Mesenteric fat pad (tissue), 1 donor: ENCODE data around the gene DNAJA3. TPM values are rescaled to one million over a fixed set of nuclear protein-coding genes. Genes with fewer than 3 reads are reported as not detected.

Experiments
- DNase-seq: peaks from one replicate; pipeline ENCODE4 v3.0.0-alpha.2; 2020; ENCODE audit warnings: low spot score
- total RNA-seq: library from RNA; stranded (reverse); fragmentation: NEBNext Ultra II Directional; extraction: Animal tissue kit (Norgen Biotek cat#: 25700); gene quantifications from one replicate; pipeline ENCODE4 v1.2.1, GENCODE V29; 2021
- donor health status: DM: yes; HTN: yes; CAD: no.

The DNAJA3 gene
- total RNA-seq, 1 donor from 2014 or later = 36.0 TPM

DNA sequence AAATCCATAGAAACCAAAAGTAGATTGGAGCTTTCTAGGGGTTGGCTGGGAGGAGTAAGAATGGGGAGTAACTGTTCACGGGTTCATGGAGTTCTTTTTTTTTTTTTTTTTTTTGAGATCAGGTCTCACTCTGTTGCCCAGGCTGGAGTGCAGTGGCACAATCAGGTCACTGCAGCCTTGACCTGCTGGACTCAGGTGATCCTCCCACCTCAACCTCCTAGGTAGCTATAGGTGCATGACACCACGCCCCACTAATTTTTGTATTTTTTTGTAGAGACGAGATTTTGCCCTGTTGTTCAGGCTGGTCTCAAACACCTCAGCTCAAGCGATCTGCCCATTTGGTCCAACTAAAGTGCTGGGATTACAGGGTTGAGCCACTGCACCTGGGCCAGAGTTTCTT is 47.2 kb downstream of the DNAJA3 start:
- no peak for DNase-seq

DNA sequence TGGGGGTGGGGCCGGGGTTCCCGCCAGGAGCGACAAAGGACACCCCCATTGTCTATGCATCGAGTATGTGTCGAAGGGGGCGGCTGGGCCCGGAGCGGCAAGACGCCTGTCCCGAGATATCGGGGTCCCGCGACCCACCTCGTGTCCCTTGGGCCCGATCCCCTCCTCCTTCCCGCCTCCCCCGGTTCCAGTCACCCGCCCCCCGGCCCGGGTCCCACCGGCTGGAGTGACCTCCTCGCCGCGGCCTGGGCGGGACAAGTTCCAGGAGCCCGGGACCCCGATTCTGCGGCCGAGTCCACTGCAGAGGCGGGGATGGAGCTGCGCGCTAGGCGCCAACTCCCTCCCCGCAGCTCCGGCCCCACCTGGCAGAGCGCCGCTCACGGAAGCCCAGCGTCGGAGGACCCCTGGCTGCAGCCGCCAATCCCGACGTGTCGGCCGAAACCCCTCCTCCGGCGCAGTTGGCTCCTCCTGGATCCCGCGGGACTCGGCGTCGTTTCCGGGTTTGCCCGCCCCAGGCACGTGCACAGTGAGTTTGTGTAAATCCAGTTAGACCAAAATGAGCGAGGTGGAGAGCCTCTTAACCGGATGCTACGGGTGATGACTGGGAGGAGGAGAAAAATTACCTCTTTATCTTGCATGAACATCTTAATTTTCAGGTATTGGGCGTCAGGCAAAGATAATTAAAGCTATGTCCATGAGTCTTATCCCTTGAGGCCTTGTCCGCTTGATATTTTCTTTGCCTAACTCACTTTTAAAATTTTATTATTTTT is 48.7 kb downstream of the DNAJA3 start, which contains the start of gene NMRAL1:
NMRAL1 (minus strand) TSS at position 434 of the 770 bp plus-strand sequence. CDS start 493 bp downstream, outside the sequence.
- peak; percentile 94 for DNase-seq

DNA sequence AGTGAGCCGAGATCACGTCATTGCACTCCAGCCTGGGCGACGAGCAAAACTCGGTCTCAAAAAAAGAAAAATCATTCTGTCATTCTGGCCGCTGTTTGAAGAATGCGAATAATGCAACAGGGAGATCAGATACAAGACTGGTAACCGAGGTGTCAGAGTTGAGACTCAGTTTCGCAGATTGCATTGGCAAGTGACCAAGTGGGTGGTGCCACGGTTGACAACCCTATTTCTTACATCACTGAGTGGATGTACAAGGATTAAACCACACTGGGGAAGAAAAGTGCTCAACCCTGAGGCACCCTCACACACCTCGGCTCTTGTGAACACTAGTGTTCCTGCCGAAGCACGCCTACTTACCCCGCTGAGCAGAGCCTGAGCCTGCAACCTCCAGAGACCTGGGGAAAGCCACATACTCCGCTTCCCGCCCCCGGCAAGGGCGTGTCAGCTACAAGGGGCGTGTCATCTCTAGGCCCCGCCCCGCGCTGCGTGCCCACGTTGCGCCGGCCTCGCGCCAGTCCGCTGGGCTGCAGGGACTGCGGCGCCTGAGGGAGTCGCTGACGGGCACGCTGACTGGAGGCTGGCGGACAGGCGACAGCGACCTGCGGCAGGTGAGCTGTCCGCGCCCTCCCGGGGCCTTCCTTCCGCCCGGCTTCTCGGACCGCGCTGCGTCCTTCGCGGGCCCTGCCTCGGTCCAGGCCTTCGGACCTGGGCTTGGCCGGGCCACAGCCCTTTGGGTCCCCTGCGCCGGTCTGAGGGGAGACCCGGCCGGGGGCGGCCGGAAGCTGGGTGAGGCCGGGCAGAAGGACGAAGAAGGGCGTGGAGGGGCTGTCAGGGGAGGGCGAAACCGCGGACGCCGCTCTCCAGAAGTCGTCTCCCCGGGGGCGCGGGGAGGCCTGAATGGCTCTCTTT is 50.5 kb downstream of the DNAJA3 start, which contains the start of gene HMOX2:
HMOX2 (plus strand) TSS at position 519 of the 909 bp plus-strand sequence. CDS start 29,127 bp downstream, outside the sequence.
- DNase-seq = peak; percentile 99

DNA sequence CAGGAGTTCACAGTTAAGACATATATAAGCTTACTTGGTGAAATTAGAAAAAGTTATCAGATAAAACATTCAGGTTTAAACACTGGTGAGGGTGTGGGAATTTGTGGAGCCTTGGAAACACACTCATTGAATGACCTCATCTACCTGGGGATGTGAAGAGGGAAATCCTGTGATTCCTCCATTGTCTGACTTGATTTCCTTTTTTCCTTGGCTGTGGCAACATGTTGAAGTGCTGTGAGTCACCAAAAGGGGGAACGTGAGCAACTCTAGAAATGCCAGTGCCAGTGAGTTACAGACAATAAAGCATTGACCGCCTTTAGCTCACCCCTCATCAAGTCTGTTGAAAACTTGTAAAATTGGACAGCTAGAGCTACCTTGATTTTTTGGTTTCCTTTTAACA is 52.3 kb downstream of the DNAJA3 start:
- no peak for DNase-seq

DNA sequence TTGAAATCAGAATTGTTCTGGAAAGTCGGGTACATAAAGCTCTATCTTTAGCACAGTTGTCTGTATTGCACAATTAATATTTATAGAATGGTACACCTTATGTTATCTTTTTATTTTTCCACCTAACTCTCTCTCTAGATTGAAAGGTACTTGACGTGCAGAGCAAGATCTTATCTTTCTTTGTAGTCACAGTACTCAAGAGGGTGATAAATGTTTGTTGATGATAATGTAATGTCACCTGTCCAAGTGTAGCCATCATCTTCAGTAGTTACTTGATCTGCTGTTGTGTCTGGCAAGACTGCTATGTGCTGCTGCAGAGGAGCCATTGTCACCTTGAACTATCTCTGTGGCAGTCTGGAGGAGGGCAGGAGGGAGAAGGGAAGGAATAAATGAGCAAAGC is 55.9 kb downstream of the DNAJA3 start:
- no peak for DNase-seq

DNA sequence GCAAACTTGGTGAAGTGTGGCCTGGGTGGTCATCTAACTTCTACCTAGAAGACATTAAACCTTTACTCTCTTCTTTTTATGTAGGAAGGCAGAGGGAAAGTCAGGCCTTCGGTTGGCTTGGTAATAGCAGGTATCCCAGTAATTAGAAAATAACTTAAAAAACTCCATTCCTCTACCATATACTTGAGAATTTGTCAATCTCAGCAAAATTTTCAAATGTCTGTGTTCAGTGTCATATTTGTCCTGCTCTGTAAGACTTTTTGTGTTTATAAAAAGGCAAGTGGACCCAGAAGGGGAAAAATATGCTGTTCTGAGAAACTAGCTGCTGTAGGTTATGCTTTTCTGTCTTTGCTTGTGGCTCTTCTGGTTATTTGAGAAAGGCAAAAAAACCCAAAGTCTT is 56.3 kb downstream of the DNAJA3 start:
- DNase-seq = no peak

DNA sequence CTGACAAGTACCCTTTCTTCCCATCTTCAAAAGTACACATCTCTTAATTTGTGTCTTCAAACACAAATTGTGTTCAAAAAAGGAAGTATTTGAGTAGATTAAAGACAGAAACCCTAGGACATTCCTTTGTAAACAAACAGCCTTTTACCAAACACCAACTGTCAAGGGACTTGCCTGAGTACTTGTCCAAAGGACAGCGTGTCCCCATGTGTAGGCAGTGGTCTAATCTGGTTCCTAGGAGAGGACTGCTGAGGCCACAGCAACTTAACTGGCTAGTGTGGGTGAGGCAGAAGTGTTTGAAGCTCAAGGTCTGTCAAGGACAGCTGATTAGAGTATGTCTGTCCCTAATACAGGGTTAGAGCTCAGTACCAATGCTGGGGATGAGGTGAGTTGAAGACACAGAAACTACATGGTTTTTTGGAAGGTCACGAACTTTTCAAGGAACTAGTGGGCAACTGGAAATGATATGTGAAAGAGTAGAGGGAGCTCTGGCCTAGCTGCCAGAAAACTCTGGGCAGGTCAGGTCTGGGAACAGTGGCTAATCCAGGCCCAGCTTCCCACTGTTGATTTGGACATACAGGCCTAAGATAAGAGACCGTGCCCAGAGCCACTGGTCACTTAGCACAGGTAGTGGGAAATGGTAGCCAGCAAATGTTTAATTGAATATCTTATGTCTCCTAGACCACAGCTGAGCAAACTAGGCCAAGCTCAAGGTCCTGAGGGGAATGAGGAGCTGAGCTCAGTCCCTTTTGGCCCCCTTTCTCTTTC is 60.6 kb downstream of the DNAJA3 start:
- no peak for DNase-seq

DNA sequence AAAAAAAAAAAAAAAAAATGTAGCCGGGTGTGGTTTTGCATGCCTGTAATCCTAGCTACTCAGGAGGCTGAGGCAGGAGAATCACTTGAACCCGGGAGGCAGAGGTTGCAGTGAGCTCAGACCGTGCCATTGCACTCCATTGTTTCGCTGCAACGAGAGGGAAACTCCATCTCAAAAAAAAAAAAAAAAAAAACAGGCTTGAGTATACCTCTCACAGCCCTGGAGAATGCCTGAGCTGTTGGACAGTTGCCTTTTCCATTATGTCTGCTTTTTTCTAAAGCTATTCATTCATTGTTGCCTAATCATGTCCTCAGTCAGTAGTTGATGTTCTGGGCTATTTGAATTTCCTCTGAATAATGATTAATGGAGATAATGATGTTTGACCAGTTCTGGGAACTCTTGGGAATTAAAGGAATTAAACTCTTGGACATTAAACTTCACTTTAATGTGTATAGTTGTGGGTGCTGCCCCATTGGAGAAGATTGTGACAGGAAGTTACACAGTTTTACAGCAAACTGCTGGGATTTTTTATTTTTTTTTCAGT is 62.4 kb downstream of the DNAJA3 start:
- DNase-seq = no peak

DNA sequence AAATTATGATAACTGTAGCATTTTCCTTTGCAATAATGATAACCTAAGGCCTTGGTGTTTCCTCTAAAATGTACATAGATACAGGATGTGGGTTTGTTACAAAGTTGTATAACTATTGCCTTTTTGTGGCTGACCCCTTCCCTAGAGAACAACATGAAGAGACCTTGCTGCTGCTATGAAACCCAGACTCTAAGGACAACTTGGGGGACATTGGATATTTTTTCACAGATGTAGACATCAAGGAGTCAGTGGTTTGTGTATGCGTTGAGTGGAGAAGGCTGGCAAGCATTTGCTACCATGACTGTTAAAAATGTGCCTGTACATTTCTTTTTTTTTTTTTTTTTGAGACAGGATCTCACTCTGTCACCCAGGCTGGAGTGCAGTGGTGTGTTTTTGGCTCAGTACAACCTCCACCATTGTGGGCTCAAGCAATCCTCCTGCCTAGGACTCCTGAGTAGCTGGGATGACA is 62.9 kb downstream of the DNAJA3 start:
- no peak for DNase-seq

DNA sequence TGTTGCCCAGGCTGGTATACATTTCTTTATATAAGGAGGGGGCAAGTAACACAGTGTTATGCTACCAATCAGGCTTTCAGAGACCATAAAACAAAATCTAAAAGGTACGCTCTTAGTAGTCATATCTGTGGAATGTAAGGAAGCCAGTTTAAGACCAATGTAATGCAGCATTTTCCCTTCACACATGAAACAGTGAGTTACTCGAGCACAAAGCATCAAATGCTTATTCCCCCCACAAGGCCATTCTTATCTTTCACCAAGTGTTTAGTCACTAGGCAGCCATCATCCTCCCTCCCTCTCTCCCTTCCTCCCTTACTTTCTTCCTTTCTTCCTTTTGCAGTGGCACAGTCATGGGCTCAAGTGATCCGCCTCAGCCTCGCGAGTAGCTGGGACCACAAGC is 63.4 kb downstream of the DNAJA3 start:
- DNase-seq = no peak

DNA sequence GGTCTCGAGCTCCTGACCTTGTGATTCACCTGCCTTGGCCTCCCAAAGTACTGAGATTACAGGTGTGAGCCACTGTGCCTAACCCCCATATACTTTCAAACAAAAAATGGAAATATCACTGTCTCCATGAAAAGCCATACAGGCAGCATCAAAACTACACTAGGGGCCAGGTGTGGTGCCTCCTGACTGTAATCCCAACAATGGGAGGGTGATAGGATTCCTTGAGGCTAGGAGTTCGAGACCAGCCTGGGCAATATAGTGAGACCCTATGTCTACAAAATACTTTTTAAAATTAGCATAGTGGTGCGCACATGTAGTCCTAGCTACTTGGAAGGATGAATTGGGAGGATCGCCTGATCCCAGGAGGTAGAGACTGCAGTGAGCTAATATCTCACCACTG is 66.2 kb downstream of the DNAJA3 start:
- DNase-seq = no peak

DNA sequence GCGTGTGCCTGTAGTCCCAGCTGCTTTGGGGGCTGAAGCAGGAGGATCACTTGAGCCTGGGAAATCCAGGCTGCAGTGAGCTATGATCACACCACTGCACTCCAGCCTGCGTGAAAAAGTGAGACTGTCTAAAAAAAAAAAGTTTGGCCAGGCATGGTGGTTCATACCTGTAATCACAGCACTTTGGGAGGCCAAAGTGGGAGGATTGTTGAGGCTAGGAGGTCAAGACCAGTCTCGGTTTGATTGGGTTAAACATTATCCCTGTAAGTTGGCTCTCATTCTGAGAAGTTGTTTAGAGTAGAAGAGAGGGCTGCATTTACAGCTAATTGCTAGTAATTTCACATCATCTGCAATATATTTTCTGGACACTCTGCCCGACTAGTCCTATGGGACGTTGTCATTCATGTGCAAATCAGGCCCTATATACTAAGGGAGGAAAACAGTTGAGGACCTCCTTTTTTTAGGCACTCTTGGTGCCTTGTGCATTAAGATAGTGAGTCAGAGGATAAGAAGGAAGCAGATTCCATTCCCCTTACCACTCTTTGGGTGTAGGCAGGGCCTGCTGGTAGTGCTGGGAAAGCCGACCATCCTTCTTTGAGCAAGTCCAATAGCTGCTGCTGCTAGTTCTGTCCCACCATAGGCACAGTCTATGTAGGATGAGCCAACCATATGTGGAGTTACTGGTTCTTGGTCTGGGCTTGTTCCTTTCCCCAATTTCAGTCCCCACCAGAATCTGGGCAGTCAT is 69.2 kb downstream of the DNAJA3 start:
- DNase-seq = no peak

DNA sequence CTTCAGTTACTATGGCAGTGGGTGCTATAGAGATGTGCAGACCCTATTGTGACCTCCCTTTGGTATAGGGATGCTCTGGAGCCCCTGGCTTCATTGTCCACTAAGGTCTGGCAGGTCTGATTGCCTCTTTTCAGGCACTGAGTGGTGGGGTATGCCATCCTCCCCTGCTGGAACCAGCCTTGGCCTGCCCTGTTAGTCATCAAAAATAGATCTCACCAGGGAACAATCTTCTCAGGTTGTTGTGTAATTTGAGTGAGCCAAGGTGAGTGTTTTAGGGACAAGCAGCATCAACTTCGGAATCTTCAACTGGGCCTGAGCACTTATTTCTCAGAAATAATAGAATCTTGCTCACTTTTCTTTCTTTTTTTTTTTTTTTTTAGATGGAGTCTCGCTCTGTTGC is 70.1 kb downstream of the DNAJA3 start:
- no peak for DNase-seq

DNA sequence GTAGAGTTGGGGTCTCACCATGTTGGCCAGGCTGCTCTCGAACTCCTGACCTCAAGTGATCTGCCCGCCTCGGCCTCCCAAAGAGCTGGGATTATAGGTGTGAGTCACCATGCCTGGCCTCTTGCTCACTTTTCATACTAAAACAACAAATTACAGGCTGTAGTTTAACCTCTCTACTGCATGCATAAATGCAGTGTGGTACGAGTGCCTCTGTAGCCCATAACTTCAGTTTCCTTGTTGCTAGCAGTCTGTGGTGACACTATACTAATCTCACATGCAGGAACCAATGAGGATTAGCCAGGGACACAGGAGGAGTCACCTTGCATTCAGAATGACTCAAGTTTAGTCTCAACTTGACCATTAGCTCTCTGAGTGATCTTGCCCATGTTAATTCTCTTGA is 70.6 kb downstream of the DNAJA3 start:
- DNase-seq = no peak

DNA sequence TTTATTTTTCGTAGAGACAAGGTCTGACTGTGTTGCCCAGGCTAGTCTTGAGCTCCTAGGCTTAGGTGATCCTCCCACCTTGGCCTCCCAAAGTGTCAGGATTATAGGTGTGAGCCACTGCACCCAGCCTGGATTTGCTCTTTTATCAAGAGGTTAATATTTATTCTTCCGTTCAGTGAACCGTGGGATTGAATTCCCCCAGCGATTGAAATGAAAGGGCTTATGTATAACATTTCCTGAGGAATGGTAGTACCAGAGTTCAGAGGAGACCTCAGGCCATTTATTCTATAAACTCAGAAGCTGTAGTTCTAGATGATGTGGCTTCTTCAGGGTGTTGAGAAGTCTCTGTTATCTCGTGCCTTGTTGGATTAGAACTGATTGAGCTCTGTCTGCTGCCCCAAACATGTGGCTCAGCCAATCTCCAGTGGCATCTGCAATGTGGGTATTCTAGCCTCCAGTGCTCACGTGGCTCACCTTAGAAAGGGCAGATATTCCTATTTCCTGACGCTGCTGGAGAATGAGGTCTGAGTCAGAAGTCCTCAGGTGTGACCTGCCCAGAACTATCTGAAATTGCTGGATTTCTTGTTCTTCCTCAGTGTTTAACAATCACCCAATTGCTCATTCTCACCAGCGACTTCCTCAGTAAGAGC is 73.0 kb downstream of the DNAJA3 start:
- no peak for DNase-seq

DNA sequence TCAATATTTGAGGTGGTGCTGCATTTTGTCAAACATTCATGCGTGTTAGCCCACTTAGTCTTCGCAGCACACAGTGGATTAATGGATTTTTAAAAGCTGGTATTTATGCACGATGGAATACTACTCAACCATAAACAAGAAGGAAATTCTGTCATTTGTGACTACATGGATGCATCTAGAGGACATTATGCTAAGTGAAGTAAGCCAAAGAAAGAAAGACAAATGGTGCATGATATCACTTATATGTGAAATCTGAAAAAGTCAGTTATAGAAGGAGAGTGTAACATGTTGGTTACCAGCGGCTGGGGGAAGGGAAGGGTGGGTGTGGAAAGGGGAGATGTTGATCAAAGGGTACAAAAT is 73.5 kb downstream of the DNAJA3 start:
- no peak for DNase-seq

DNA sequence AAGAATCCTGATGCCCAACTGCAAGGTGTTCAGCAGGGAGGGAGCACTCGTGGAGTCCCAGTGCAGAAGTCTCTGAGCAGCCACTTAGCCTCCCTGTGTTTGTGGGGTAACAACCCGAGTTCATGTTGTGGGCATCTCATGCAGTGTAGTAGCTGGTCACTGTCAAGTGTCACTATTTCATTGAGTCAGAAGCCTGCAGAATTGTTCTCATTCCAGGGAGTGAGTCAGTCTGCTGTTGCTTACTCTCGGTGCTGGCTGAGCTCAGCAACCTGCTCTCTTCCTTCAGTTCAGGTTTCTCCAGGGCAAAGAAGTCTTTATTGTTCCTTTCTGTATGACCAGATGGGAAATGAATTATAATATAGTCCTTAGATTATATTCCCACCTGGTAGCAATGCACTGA is 74.6 kb downstream of the DNAJA3 start:
- DNase-seq = no peak

DNA sequence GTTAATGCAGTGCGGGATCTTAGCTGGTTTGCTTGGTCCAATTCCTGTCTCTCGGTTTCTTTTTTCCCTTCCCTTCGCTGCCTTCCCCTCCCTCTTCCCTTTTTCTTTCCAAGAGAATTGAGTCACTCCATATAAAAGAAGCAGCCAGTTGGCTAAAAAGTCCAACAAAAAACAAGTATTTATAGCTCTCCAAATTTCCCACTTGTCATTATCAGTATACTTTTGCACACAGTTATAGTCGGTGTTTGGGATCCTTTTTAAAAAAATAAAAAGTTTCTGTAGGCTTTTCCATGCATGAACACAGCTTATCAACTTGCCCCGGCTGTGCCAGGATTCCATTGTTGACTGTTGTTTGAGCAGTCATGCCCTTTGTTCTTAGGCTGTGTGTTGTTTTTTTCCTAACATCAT is 75.4 kb downstream of the DNAJA3 start:
- no peak for DNase-seq

DNA sequence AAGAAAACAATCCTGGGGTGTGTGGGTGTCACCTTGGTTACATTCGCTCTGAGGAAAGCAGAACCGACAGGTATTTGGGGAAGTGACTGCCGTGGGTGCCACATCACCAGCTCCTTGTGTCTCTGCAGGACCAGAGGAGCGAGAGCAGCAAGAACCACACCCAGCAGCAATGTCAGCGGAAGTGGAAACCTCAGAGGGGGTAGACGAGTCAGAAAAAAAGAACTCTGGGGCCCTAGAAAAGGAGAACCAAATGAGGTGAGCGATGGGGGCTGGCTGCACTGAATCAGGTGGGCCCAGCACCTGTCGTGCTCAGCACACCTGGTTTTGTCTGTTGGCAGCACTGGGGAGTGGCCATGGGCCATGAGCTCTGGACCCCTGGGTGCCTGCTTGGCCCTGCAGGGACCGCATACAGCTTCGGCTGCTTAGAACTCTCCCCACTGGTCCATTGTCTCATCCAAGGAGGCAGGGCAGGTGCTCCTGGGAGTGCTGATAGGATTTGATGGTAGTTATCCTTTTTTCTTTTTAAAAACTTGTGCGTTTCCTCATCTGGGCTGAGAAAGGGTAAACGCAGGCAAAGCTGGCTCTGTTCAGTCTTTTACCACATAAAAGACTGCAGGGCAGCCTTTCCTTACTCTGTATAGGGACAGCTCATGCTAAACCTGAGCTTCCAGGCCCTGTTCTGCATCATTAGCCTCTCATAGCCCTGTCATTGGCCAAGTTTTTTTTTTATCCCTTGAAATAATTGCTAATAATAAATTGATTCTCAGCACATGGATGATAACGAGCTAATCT is 79.9 kb downstream of the DNAJA3 start:
- DNase-seq = no peak
